SK-N-SH treated with all-trans-retinoic acid at 6 μM for 48 hours (cell line): Measurements from ENCODE around the gene MKI67.

ENCODE experiments used
- ATAC-seq: fragments of 200-7000 bp; cut with Tn5 transposase; 3 replicates; pipeline ENCODE4 v1.9.1; 2020; ENCODE audit warnings: mild to moderate bottlenecking, moderate library complexity
- ARNTL ChIP-seq: fragments of 450-650 bp; formaldehyde crosslinking; IDR thresholded peaks from 2 replicates; pipeline ENCODE4 v1.5.0; 2020; ENCODE audit warnings: low read depth, mild to moderate bottlenecking, moderate library complexity, borderline replicate concordance
- BACH2 ChIP-seq: fragments of 250-450 bp; sonication (Bioruptor Pico); IDR thresholded peaks from 2 replicates; pipeline ENCODE4 v1.9.0; 2021; ENCODE audit warnings: mild to moderate bottlenecking, borderline replicate concordance
- CSDC2 ChIP-seq: fragments of 250-450 bp; sonication (Bioruptor Pico); IDR thresholded peaks from 2 replicates; pipeline ENCODE4 v1.5.0; 2020; ENCODE audit warnings: mild to moderate bottlenecking, moderate library complexity
- ESRRG ChIP-seq: fragments of 250-450 bp; sonication (Bioruptor Pico); IDR thresholded peaks from 2 replicates; pipeline ENCODE4 v1.6.1; 2021; ENCODE audit warnings: mild to moderate bottlenecking
- GLIS3 ChIP-seq: fragments of 250-450 bp; sonication (Bioruptor Pico); IDR thresholded peaks from 2 replicates; pipeline ENCODE4 v1.5.0; 2020; ENCODE audit warnings: mild to moderate bottlenecking, moderate library complexity
- ISL1 ChIP-seq: fragments of 250-450 bp; sonication (Bioruptor Pico); IDR thresholded peaks from 2 replicates; pipeline ENCODE4 v2.1.2; 2022; ENCODE audit warnings: mild to moderate bottlenecking, moderate library complexity
- OSR1 ChIP-seq: fragments of 250-450 bp; sonication (Bioruptor Pico); IDR thresholded peaks from 2 replicates; pipeline ENCODE4 v1.8.0; 2022; ENCODE audit warnings: moderate library complexity, mild to moderate bottlenecking, inconsistent platforms
- PATZ1 ChIP-seq: fragments of 250-450 bp; sonication (Bioruptor Pico); IDR thresholded peaks from 2 replicates; pipeline ENCODE4 v1.8.0; 2020; ENCODE audit warnings: mild to moderate bottlenecking, moderate library complexity, borderline replicate concordance
- POU6F1 ChIP-seq: fragments of 250-450 bp; sonication (Bioruptor Pico); IDR thresholded peaks from 2 replicates; pipeline ENCODE4 v1.8.0; 2021; ENCODE audit warnings: low read depth, mild to moderate bottlenecking, moderate library complexity, borderline replicate concordance
- PPARA ChIP-seq: fragments of 250-450 bp; sonication (Bioruptor Pico); IDR thresholded peaks from 2 replicates; pipeline ENCODE4 v1.5.0; 2020; ENCODE audit warnings: mild to moderate bottlenecking, borderline replicate concordance
- RARB ChIP-seq: fragments of 250-450 bp; sonication (Bioruptor Pico); IDR thresholded peaks from 2 replicates; pipeline ENCODE4 v1.8.0; 2021; ENCODE audit warnings: mild to moderate bottlenecking, moderate library complexity
- SNAI2 ChIP-seq: fragments of 250-450 bp; sonication (Bioruptor Pico); IDR thresholded peaks from 2 replicates; pipeline ENCODE4 v1.5.0; 2020; ENCODE audit warnings: mild to moderate bottlenecking, moderate library complexity
- TCF4 ChIP-seq: fragments of 250-450 bp; sonication (Bioruptor Pico); IDR thresholded peaks from 2 replicates; pipeline ENCODE4 v1.8.0; 2021; ENCODE audit warnings: mild to moderate bottlenecking, moderate library complexity, borderline replicate concordance
- TOX ChIP-seq: fragments of 250-450 bp; sonication (Bioruptor Pico); IDR thresholded peaks from 2 replicates; pipeline ENCODE4 v1.8.0; 2021; ENCODE audit warnings: mild to moderate bottlenecking, moderate library complexity, borderline replicate concordance
- ZFP3 ChIP-seq: fragments of 250-450 bp; sonication (Bioruptor Pico); IDR thresholded peaks from 2 replicates; pipeline ENCODE4 v1.5.0; 2020; ENCODE audit warnings: mild to moderate bottlenecking, moderate library complexity
- ZFP30 ChIP-seq: fragments of 450-650 bp; formaldehyde crosslinking; IDR thresholded peaks from 2 replicates; pipeline ENCODE4 v1.5.0; 2022; ENCODE audit warnings: mild to moderate bottlenecking, moderate library complexity
- ZNF565 ChIP-seq: fragments of 450-650 bp; formaldehyde crosslinking; conservative IDR thresholded peaks from 2 replicates; pipeline ENCODE4 v1.5.0; 2020; ENCODE audit warnings: low read depth, mild to moderate bottlenecking, moderate library complexity
- ZNF70 ChIP-seq: fragments of 450-650 bp; formaldehyde crosslinking; IDR thresholded peaks from 2 replicates; pipeline ENCODE4 v1.5.0; 2020; ENCODE audit warnings: mild to moderate bottlenecking, moderate library complexity
- ZNF8 ChIP-seq: fragments of 450-650 bp; formaldehyde crosslinking; IDR thresholded peaks from 2 replicates; pipeline ENCODE4 v1.5.0; 2020; ENCODE audit warnings: mild to moderate bottlenecking, moderate library complexity
- TF ChIP-seq, protein P1 (sequence below): fragments of 250-450 bp; sonication (Bioruptor Pico); IDR thresholded peaks from 2 replicates; pipeline ENCODE4 v1.5.0; 2020; ENCODE audit warnings: mild to moderate bottlenecking, moderate library complexity
- TF ChIP-seq, protein P2 (sequence below): fragments of 250-450 bp; sonication (Bioruptor Pico); IDR thresholded peaks from 2 replicates; pipeline ENCODE4 v1.5.1; 2020; ENCODE audit warnings: low read depth, mild to moderate bottlenecking, moderate library complexity
- TF ChIP-seq, protein P3 (sequence below): fragments of 250-450 bp; sonication (Bioruptor Pico); IDR thresholded peaks from 2 replicates; pipeline ENCODE4 v1.5.1; 2021; ENCODE audit warnings: mild to moderate bottlenecking, moderate library complexity

The MKI67 gene

DNA sequence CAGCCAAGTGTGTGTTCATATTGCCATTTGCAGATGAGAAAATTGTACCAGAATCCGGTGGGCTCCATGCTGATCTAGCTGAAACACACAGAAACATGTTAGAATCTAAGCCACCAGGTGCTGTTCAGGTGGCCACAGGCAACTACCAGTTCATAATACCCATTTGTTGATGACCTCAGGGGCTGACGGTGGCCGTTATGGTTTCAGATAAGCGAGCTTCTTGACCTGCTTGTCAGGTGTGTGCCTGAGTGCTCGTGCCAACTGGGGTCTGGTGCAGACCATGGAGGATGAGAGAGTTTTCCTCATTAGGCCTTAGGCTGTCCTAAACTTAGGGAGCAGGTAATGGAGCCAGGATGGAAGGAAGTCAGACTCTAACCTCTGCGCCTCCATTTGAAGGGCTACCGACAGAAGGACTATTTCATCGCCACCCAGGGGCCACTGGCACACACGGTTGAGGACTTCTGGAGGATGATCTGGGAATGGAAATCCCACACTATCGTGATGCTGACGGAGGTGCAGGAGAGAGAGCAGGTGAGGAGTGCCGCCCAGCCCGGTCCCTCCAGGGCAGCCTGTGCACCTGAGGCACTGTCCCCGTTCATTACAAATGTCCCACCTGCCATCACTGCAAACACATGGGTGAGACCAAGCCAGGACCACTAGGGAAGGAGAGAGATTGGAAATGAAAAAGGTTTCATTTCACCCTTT is 53.1 kb downstream of the MKI67 start:
- no peak for ATAC-seq
- no peak for TF ChIP-seq POU6F1 (CRISPR knock-in tag)
- no peak for TF ChIP-seq ISL1 (CRISPR knock-in tag)
- TF ChIP-seq, protein P1, sequence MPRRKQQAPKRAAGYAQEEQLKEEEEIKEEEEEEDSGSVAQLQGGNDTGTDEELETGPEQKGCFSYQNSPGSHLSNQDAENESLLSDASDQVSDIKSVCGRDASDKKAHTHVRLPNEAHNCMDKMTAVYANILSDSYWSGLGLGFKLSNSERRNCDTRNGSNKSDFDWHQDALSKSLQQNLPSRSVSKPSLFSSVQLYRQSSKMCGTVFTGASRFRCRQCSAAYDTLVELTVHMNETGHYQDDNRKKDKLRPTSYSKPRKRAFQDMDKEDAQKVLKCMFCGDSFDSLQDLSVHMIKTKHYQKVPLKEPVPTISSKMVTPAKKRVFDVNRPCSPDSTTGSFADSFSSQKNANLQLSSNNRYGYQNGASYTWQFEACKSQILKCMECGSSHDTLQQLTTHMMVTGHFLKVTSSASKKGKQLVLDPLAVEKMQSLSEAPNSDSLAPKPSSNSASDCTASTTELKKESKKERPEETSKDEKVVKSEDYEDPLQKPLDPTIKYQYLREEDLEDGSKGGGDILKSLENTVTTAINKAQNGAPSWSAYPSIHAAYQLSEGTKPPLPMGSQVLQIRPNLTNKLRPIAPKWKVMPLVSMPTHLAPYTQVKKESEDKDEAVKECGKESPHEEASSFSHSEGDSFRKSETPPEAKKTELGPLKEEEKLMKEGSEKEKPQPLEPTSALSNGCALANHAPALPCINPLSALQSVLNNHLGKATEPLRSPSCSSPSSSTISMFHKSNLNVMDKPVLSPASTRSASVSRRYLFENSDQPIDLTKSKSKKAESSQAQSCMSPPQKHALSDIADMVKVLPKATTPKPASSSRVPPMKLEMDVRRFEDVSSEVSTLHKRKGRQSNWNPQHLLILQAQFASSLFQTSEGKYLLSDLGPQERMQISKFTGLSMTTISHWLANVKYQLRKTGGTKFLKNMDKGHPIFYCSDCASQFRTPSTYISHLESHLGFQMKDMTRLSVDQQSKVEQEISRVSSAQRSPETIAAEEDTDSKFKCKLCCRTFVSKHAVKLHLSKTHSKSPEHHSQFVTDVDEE (CRISPR knock-in tag): no peak
- no peak for TF ChIP-seq OSR1 (CRISPR knock-in tag)
- TF ChIP-seq SNAI2 (CRISPR knock-in tag): no peak
- no peak for TF ChIP-seq ZNF8 (CRISPR knock-in tag)
- no peak for TF ChIP-seq TCF4 (CRISPR knock-in tag)
- TF ChIP-seq ZNF70 (CRISPR knock-in tag): no peak
- no peak for TF ChIP-seq ZNF565
- no peak for TF ChIP-seq ARNTL (CRISPR knock-in tag)
- TF ChIP-seq ZFP3 (CRISPR knock-in tag): no peak
- TF ChIP-seq ZFP30 (CRISPR knock-in tag): no peak
- TF ChIP-seq PPARA: no peak
- TF ChIP-seq, protein P2, sequence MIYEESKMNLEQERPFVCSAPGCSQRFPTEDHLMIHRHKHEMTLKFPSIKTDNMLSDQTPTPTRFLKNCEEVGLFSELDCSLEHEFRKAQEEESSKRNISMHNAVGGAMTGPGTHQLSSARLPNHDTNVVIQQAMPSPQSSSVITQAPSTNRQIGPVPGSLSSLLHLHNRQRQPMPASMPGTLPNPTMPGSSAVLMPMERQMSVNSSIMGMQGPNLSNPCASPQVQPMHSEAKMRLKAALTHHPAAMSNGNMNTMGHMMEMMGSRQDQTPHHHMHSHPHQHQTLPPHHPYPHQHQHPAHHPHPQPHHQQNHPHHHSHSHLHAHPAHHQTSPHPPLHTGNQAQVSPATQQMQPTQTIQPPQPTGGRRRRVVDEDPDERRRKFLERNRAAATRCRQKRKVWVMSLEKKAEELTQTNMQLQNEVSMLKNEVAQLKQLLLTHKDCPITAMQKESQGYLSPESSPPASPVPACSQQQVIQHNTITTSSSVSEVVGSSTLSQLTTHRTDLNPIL (CRISPR knock-in tag): no peak
- TF ChIP-seq CSDC2: no peak

DNA sequence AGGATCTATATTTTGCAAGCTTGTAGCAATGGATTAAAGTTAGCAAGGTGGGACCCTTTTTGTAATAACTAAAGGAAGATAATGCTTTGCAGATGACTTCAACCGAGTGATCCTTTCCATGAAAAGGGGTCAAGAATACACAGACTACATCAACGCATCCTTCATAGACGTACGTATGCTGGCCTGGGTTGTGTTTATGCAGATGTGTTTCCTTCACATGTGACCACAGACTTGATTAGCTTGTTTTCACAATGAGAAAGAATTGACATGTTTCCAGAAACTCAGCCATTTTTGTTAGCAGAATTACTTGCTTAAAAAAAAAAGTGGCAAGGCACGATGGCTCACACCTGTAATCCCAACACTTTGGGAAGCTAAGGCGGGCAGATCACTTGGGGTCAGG is 54.2 kb downstream of the MKI67 start:
- no peak for ATAC-seq

DNA sequence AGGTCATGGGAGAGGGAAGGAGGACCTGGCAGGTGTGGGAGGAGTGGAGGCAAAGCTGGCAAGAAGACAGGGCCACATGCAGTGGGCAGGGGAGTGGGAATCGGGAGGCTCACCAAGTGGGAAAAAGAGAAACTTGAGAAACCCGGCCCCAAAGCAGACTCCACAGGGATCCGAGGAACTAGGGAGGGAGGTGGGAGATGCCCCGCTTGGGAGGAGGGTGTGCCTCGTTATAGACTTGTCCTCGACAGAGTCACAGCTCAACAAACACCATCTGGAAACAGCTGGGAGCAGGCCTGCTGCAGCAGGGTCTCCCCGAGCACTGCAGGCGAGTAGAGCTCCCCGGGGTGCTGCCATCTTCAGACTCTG is 54.8 kb downstream of the MKI67 start:
- no peak for ATAC-seq
- TF ChIP-seq TOX (CRISPR knock-in tag) (no peak), TCF4 (CRISPR knock-in tag) (no peak), ESRRG (no peak), CSDC2 (no peak), ZNF565 (no peak), PATZ1 (CRISPR knock-in tag) (no peak), ZNF8 (CRISPR knock-in tag) (no peak), BACH2 (CRISPR knock-in tag) (no peak), OSR1 (CRISPR knock-in tag) (no peak), ZFP3 (CRISPR knock-in tag) (no peak), SNAI2 (CRISPR knock-in tag) (no peak), GLIS3 (CRISPR knock-in tag) (no peak), PPARA (no peak), POU6F1 (CRISPR knock-in tag) (no peak), ZNF70 (CRISPR knock-in tag) (no peak)
- TF ChIP-seq, protein P3, sequence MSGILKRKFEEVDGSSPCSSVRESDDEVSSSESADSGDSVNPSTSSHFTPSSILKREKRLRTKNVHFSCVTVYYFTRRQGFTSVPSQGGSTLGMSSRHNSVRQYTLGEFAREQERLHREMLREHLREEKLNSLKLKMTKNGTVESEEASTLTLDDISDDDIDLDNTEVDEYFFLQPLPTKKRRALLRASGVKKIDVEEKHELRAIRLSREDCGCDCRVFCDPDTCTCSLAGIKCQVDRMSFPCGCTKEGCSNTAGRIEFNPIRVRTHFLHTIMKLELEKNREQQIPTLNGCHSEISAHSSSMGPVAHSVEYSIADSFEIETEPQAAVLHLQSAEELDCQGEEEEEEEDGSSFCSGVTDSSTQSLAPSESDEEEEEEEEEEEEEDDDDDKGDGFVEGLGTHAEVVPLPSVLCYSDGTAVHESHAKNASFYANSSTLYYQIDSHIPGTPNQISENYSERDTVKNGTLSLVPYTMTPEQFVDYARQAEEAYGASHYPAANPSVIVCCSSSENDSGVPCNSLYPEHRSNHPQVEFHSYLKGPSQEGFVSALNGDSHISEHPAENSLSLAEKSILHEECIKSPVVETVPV (CRISPR knock-in tag): no peak
- TF ChIP-seq, protein P1 (CRISPR knock-in tag): no peak
- TF ChIP-seq, all 23 proteins: peak for 0

More for the DNA sequence above, 54.2 kb downstream of the MKI67 start:
- TF ChIP-seq ESRRG (no peak), RARB (CRISPR knock-in tag) (no peak)
